Measurements from ENCODE around the gene FMNL2. TPM values are rescaled to one million over a fixed set of nuclear protein-coding genes. Genes with fewer than 3 reads are reported as not detected.

FMNL2 gene
- total RNA-seq: 24.2 and 26.2 TPM in 2 replicates

- H3K27me3 ChIP-seq (ENCODE audit: insufficient read depth, low read length): no peaks in the 10 kb centered on the region
- peak within 1 kb of the TSS; percentile 99 for H2AFZ ChIP-seq (ENCODE audit: low read length)
- peak; percentile 98 for DNase-seq (ENCODE audit: insufficient read length, low spot score, missing footprints)
- H3K4me3 ChIP-seq (ENCODE audit: insufficient read depth, low read length): peak within 1 kb of the TSS; percentile 88
- H3K36me3 ChIP-seq (ENCODE audit: insufficient read depth, low read length): no peaks in the 10 kb centered on the region
- no peaks in the 10 kb centered on the region for H3K9me3 ChIP-seq (ENCODE audit: low read depth, low read length)
- peaks cover 13% of the 10 kb centered on the region for H3K4me1 ChIP-seq (ENCODE audit: insufficient read depth, low read length)
- H4K20me1 ChIP-seq (ENCODE audit: insufficient read depth, low read length): peaks cover 3% of the 10 kb centered on the region
- H3K79me2 ChIP-seq (ENCODE audit: insufficient read depth, low read length): peaks cover 48% of the 10 kb centered on the region
- no peak for TF ChIP-seq CTCF (IDR thresholded peaks at IDR 0.05; ENCODE audit: extremely low read depth, low read depth, low read length)
- peak within 1 kb of the TSS; percentile 99 for H3K4me2 ChIP-seq (ENCODE audit: insufficient read depth, low read length)
- H3K27ac ChIP-seq (ENCODE audit: low read depth, low read length): peak within 1 kb of the TSS; percentile 59
Measured at GRCh38 chr2:152335016-152335725, at the start of gene FMNL2. FMNL2 (plus strand) TSS chr2:152335174.

GRCh38 chr2:152292991-152293390 lies 42.0 kb upstream of the FMNL2 start:
- no peak overlapping the region for H3K27ac ChIP-seq (ENCODE audit: low read depth, low read length)
- H3K4me2 ChIP-seq (ENCODE audit: insufficient read depth, low read length): no peak overlapping the region
- no peaks in the 10 kb centered on the region for H3K4me1 ChIP-seq (ENCODE audit: insufficient read depth, low read length)
- no peak overlapping the region for H2AFZ ChIP-seq (ENCODE audit: low read length)
- DNase-seq (ENCODE audit: insufficient read length, low spot score, missing footprints): no peak
- H3K27me3 ChIP-seq (ENCODE audit: insufficient read depth, low read length): no peaks in the 10 kb centered on the region
- no peaks in the 10 kb centered on the region for H4K20me1 ChIP-seq (ENCODE audit: insufficient read depth, low read length)
- no peak overlapping the region for H3K4me3 ChIP-seq (ENCODE audit: insufficient read depth, low read length)
- no peak for TF ChIP-seq CTCF (IDR thresholded peaks at IDR 0.05; ENCODE audit: extremely low read depth, low read depth, low read length)
- no peaks in the 10 kb centered on the region for H3K79me2 ChIP-seq (ENCODE audit: insufficient read depth, low read length)
- H3K36me3 ChIP-seq (ENCODE audit: insufficient read depth, low read length): no peaks in the 10 kb centered on the region
- no peaks in the 10 kb centered on the region for H3K9me3 ChIP-seq (ENCODE audit: low read depth, low read length)

GRCh38 chr2:152297715-152298114 lies 37.3 kb upstream of the FMNL2 start:
- H3K27me3 ChIP-seq (ENCODE audit: insufficient read depth, low read length): no peaks in the 10 kb centered on the region
- DNase-seq (ENCODE audit: insufficient read length, low spot score, missing footprints): no peak
- H2AFZ ChIP-seq (ENCODE audit: low read length): no peak overlapping the region

More at GRCh38 chr2:152297715-152298114, 37.3 kb upstream of the FMNL2 start:
- Histone ChIP-seq H3K36me3 (ENCODE audit: insufficient read depth, low read length) (no peaks in the 10 kb centered on the region), H3K27ac (ENCODE audit: low read depth, low read length) (no peak overlapping the region), H3K4me2 (ENCODE audit: insufficient read depth, low read length) (no peak overlapping the region), H3K4me3 (ENCODE audit: insufficient read depth, low read length) (no peak overlapping the region), H3K79me2 (ENCODE audit: insufficient read depth, low read length) (no peaks in the 10 kb centered on the region), H3K9me3 (ENCODE audit: low read depth, low read length) (no peaks in the 10 kb centered on the region), H3K4me1 (ENCODE audit: insufficient read depth, low read length) (no peaks in the 10 kb centered on the region), H4K20me1 (ENCODE audit: insufficient read depth, low read length) (no peaks in the 10 kb centered on the region)
- no peak for TF ChIP-seq CTCF (IDR thresholded peaks at IDR 0.05; ENCODE audit: extremely low read depth, low read depth, low read length)

Measured in osteoblast (primary cell).